Thoracic aorta endothelial cell (primary cell): Measurements from ENCODE around the gene FABP6. TPM values are rescaled to one million over a fixed set of nuclear protein-coding genes. Genes with fewer than 3 reads are reported as not detected.

ENCODE experiments used
- total RNA-seq: library from RNA; depleted of rRNA; stranded (reverse); fragments of >200 nt; gene quantifications from 2 replicates; pipeline ENCODE4 v1.2.3, GENCODE V29; 2012

The FABP6 gene, protein sequence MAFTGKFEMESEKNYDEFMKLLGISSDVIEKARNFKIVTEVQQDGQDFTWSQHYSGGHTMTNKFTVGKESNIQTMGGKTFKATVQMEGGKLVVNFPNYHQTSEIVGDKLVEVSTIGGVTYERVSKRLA
- not detected in 2 replicates for total RNA-seq

GRCh38 chr5:160229190-160229742 lies at the start of gene FABP6:
Gene FABP6 (plus strand): TSS chr5:160229506. CDS start chr5:160229558, 52 bp downstream.

Other genes with a start within 250 kb of the FABP6 start
- gene TTC1, start 220.4 kb upstream of the FABP6 start, total RNA-seq: 60.8 and 72.9 TPM in 2 replicates
- gene PWWP2A, start 110.1 kb upstream of the FABP6 start, total RNA-seq: 22.8 and 22.9 TPM in 2 replicates
- gene CCNJL, start 83.1 kb downstream of the FABP6 start, total RNA-seq: 4.0 TPM in 2 replicates
- not detected in 2 replicates for gene C1QTNF2, start 141.1 kb downstream of the FABP6 start, total RNA-seq
- 2.9 and 4.1 TPM in 2 replicates for gene FAM200C, start 170.5 kb downstream of the FABP6 start, total RNA-seq
- 61.0 and 66.6 TPM in 2 replicates for gene SLU7, start 189.6 kb downstream of the FABP6 start, total RNA-seq
- 329 and 398 TPM in 2 replicates for gene PTTG1, start 192.3 kb downstream of the FABP6 start, total RNA-seq